OCI-LY7 (cell line): ENCODE data around the gene ADAMTS2. TPM values are rescaled to one million over a fixed set of nuclear protein-coding genes. Genes with fewer than 3 reads are reported as not detected.

Experiments
- BruUV-seq: library from RNA; stranded (reverse); fragments of 400-500 nt; replicated peaks from 2 replicates; lab custom pipeline; 2021; lab: Mats Ljungman, UMichigan
- CTCF ChIA-PET: fragments of 300-600 bp; sonication (Branson Sonifier 250); formaldehyde crosslinking; loops from one replicate; lab custom pipeline; 2022; ENCODE audit warnings: antibody characterized with exemption; ENCODE audit not compliant: unreplicated experiment; lab: Charles Lee
- POLR2A ChIA-PET: fragments of 300-600 bp; sonication (Branson Sonifier 250); formaldehyde crosslinking; loops from one replicate; lab custom pipeline; 2022; ENCODE audit warnings: antibody characterized with exemption; lab: Charles Lee
- DNase-seq: peaks from one replicate; pipeline ENCODE4 v3.0.0-alpha.2; 2015; ENCODE audit warnings: low spot score
- H2AFZ ChIP-seq: fragments of 200-600 bp; sonication (generic), shearing (Covaris generic); 2 replicates; pipeline ENCODE4 v1.6.1; 2014; ENCODE audit warnings: mild to moderate bottlenecking, antibody characterized with exemption, low read length, moderate library complexity
- H3K27ac ChIP-seq: fragments of 200-600 bp; sonication (generic); 2 replicates; pipeline ENCODE4 v1.5.1; 2014; ENCODE audit warnings: mixed run types, low read depth, mild to moderate bottlenecking, moderate library complexity, low read length, inconsistent platforms; ENCODE audit not compliant: poor library complexity, severe bottlenecking
- H3K36me3 ChIP-seq: fragments of 200-600 bp; sonication (generic); 2 replicates; pipeline ENCODE4 v1.6.1; 2014; ENCODE audit warnings: mild to moderate bottlenecking, antibody characterized with exemption, low read length, moderate library complexity, mixed read lengths; ENCODE audit not compliant: insufficient read depth
- H3K4me1 ChIP-seq: fragments of 200-600 bp; sonication (generic); 2 replicates; pipeline ENCODE4 v1.5.1; 2014; ENCODE audit warnings: mild to moderate bottlenecking, low read length; ENCODE audit not compliant: insufficient read depth, poor library complexity, severe bottlenecking
- H3K4me2 ChIP-seq: fragments of 200-600 bp; sonication (generic); 2 replicates; pipeline ENCODE4 v1.6.1; 2014; ENCODE audit warnings: mild to moderate bottlenecking, low read length
- H3K4me3 ChIP-seq: fragments of 200-600 bp; sonication (generic); 2 replicates; pipeline ENCODE4 v1.5.1; 2014; ENCODE audit warnings: mild to moderate bottlenecking, low read depth, low read length; ENCODE audit not compliant: poor library complexity, severe bottlenecking
- H3K79me2 ChIP-seq: fragments of 200-600 bp; sonication (generic); 2 replicates; pipeline ENCODE4 v1.6.1; 2016; ENCODE audit warnings: low read depth, mild to moderate bottlenecking, low read length, moderate library complexity, mixed read lengths; ENCODE audit not compliant: insufficient read depth
- H3K9me2 ChIP-seq: fragments of 200-600 bp; sonication (generic); 2 replicates; pipeline ENCODE4 v1.6.1; 2016; ENCODE audit warnings: mild to moderate bottlenecking, low read length, mixed read lengths; ENCODE audit not compliant: insufficient read depth
- H3K9me3 ChIP-seq: fragments of 200-600 bp; sonication (generic); 2 replicates; pipeline ENCODE4 v1.6.1; 2014; ENCODE audit warnings: mild to moderate bottlenecking, mixed run types, low read length, mixed read lengths
- H4K20me1 ChIP-seq: fragments of 200-600 bp; sonication (generic); 2 replicates; pipeline ENCODE4 v1.6.1; 2014; ENCODE audit warnings: mild to moderate bottlenecking, antibody characterized with exemption, low read length, moderate library complexity, mixed read lengths; ENCODE audit not compliant: insufficient read depth
- CTCF ChIP-seq: fragments of 200-600 bp; sonication (generic); conservative IDR thresholded peaks from 2 replicates; pipeline ENCODE4 v1.5.1; 2014; ENCODE audit warnings: mild to moderate bottlenecking, antibody characterized with exemption, low read length, moderate library complexity, mixed read lengths
- EZH2phosphoT487 ChIP-seq: fragments of 200-600 bp; sonication (generic); IDR thresholded peaks from 2 replicates; pipeline ENCODE4 v1.6.1; 2018; ENCODE audit warnings: low read depth, borderline replicate concordance, mild to moderate bottlenecking, mixed run types, antibody characterized with exemption, low read length, moderate library complexity, mixed read lengths
- intact Hi-C: fragments of 100-400 bp; cut with micrococcal nuclease; formaldehyde crosslinking; loops from one replicate; pipeline ENCODE4 v1.10.0; 2022; ENCODE audit not compliant: unreplicated experiment
- total RNA-seq, 2 experiments: library from RNA; depleted of rRNA in 1 of 2; stranded (reverse); fragments of >200 nt in 1 of 2; shearing (Covaris generic) in 1 of 2; gene quantifications; 2 replicates each; pipeline ENCODE4 v1.2.3, GENCODE V29; 2014 to 2022

ADAMTS2 gene
- total RNA-seq, 2 experiments from 2014 or later: not detected

- Histone ChIP-seq H3K27ac (no peak overlapping the region), H3K9me2 (no peaks in the 10 kb centered on the region), H3K9me3 (no peaks in the 10 kb centered on the region), H3K36me3 (no peaks in the 10 kb centered on the region), H3K4me3 (no peak overlapping the region), H3K79me2 (no peaks in the 10 kb centered on the region), H4K20me1 (no peaks in the 10 kb centered on the region), H3K4me1 (no peaks in the 10 kb centered on the region), H3K4me2 (no peak overlapping the region), H2AFZ (no peak overlapping the region)
- no peak for TF ChIP-seq EZH2phosphoT487
- no peak for TF ChIP-seq CTCF
- intact Hi-C loops: no loop called here
- no peak for DNase-seq
- BruUV-seq: no TSS peak
- POLR2A ChIA-PET: no interaction called here
- CTCF ChIA-PET: no interaction called here
Measured at GRCh38 chr5:179221877-179222220, 123.4 kb downstream of the ADAMTS2 start.

- Histone ChIP-seq H4K20me1 (no peaks in the 10 kb centered on the region), H3K27ac (no peak overlapping the region), H3K79me2 (no peaks in the 10 kb centered on the region), H3K9me2 (no peaks in the 10 kb centered on the region), H3K4me1 (no peaks in the 10 kb centered on the region), H3K4me3 (no peak overlapping the region), H3K9me3 (no peaks in the 10 kb centered on the region), H3K36me3 (no peaks in the 10 kb centered on the region), H2AFZ (no peak overlapping the region), H3K4me2 (no peak overlapping the region)
- no peak for DNase-seq
- BruUV-seq: no TSS peak
- TF ChIP-seq CTCF (no peak), EZH2phosphoT487 (no peak)
- CTCF ChIA-PET: no interaction called here
- POLR2A ChIA-PET: no interaction called here
- intact Hi-C loops: no loop called here
Measured at GRCh38 chr5:179221196-179221876, 123.9 kb downstream of the ADAMTS2 start.

GRCh38 chr5:179220716-179221115 is 124.5 kb downstream of the ADAMTS2 start:
- no peaks in the 10 kb centered on the region for H4K20me1 ChIP-seq
- no TSS peak for BruUV-seq
- no peaks in the 10 kb centered on the region for H3K79me2 ChIP-seq
- POLR2A ChIA-PET: no interaction called here
- no peak for DNase-seq
- H3K36me3 ChIP-seq: no peaks in the 10 kb centered on the region
- H3K9me2 ChIP-seq: no peaks in the 10 kb centered on the region
- no peak overlapping the region for H3K4me2 ChIP-seq
- H2AFZ ChIP-seq: no peak overlapping the region
- H3K27ac ChIP-seq: no peak overlapping the region
- CTCF ChIA-PET: no interaction called here
- TF ChIP-seq CTCF (no peak), EZH2phosphoT487 (no peak)
- H3K4me1 ChIP-seq: no peaks in the 10 kb centered on the region
- H3K4me3 ChIP-seq: no peak overlapping the region
- intact Hi-C loops: no loop called here
- H3K9me3 ChIP-seq: no peaks in the 10 kb centered on the region
